HG02588 (cell line): ENCODE data around the gene PTPRN2.
"Not testable (repeated sequence)": the region's sequence is repeated elsewhere in the genome, so short reads cannot be mapped to it uniquely, and the experiment has no call there.

Experiments used
- ATAC-seq: cut with Tn5 transposase; IDR thresholded peaks from one replicate; pipeline ENCODE4 v1.9.1; 2021; ENCODE audit warnings: mild to moderate bottlenecking, moderate library complexity; ENCODE audit not compliant: unreplicated experiment

Gene PTPRN2

DNA sequence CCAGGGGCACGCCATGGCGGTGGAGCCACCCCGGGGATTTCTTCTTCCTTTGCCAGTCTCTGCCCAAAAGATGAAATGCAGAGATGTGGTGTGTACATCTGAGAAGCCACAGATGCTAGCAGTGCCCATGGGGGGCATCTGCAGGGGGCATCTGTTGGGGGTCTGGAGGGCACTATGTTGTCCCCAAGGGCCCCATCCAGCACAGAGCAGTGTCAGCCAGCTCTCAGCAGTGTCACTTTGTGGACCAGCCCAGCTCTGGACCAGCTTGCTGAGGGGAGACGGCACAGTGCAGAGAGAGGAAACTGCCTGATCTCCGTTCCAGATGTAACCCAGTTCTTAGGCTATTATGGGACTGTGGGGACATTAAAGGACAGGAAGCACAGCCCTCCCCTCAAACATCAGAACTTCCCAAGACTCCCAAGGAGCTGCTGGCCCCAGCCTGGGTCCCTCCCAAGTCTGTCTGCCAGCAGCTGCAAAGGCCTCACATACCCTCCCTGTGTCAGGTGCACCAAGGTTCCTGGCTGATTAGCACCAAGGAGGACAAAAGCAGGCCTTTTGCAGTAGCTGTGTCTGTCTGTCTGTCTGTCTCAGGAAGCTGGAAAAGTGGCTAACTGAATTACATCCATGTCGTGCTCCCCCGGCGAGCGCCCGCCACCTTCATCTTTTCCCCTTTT is 536.5 kb downstream of the PTPRN2 start:
- ATAC-seq: no peak

DNA sequence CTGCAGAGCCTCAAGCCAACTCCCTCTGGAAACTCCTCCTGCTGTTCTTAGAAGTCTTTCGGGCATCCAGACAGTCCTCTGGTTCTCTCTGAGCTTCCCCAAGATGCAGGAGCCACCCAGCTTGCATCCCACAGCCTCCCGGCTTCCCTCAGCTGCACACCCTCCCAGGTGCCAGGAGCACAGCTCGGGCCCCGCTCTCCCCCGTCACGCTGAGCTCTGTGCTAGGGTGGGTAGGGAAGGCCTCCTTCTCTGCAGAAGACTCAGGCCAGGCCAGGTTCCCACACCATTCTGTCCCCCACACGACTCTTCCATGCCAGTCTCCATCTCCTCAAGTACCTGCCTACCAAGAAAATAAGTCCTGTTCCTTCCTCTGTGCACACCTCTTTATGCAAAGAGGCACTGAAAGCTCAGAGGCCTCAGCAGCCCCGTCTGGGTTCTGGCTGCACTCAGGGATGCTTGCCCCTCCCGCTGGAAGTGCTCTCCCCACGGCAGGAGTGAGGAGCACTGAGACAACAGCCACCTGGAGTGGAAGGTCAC is 537.1 kb downstream of the PTPRN2 start:
- ATAC-seq: no peak

DNA sequence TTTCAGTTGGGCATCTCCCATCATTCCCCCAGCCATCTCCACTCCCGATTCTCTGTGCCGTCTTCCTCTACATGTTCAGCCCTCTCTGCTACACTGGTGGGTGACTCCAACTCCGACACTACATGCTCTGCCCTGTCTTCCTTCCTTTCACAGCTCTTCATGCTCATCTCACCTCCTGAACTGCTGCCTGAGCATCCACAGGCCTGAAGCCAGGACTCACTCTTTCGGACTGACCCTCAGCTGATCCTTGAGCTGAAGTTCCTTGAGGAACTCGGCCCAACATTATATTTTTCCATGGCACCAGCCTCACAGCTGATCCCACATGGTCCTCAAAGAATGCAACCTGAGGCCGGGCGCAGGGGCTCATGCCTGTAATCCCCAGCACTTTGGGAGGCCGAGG is 538.4 kb downstream of the PTPRN2 start:
- no peak for ATAC-seq

DNA sequence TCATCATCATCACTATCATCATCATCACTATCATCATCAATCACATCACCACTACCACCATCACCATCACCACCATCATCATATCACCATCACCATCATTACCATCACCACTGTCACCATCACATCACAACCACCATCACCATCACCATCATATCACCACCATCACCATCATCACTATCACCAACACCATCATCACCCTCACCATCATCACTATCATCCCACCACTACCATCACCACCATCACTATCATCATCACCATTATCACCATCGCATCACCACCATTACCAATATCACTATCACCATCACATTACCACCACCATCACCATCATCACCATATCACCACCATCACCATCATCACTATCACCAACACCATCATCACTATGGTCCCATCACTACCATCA is 539.1 kb downstream of the PTPRN2 start:
- no peak for ATAC-seq

- no peak for ATAC-seq
These were observed 540.1 kb downstream of the PTPRN2 start for GRCh38 chr7:158047391-158048059.

DNA sequence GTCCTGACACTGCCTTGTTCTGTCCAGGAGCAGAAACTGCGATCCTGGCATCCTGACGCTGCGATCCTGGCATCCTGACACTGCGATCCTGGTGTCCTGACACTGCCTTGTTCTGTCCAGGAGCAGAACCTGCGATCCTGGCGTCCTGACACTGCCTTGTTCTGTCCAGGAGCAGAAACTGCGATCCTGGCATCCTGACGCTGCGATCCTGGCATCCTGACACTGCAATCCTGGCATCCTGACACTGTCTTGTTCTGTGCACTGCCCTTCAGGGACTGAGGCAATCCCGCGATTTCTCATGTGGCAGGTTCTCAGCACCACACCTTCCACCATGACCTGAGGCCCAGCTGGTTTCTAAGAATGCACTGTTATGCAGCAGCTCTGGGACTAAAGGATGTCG is 541.4 kb downstream of the PTPRN2 start:
- ATAC-seq: not testable (repeated sequence)

- no peak for ATAC-seq
These were observed 543.2 kb downstream of the PTPRN2 start for GRCh38 chr7:158044482-158044823.

- ATAC-seq: no peak
These were observed 543.8 kb downstream of the PTPRN2 start for GRCh38 chr7:158043551-158044481.

DNA sequence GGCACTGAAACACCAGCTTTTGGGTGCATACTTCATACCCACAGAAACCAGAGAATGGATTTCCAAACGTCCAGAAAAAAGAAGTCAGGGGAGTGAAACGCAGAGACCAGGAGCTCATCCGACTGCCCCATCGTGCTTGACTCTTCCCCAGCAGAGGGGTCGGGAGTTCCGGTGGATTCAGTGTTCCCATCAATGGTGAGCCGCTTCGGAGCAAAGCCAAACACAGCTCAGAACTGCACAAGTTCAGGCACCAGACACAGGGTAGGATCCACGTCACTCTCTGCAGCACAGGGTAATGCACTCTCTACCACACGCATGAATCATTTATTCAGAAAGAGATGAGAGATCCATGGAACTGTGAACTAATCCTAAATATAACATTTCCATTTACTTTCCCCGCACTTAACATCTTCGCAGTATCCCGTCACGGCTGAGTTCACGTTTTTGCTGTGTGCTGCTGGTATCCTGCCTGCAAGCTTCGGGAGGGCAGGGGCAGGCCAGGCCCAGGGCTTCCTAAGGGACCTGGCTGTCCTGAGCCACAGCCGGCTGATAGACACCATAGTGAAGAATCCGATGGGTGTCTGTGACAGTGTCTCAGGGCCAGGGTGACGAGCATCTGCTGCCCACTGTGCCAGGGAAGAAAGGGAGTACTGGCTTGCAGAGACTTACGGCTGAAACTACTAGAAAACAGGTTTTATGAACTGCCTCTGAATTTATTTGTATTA is 545.3 kb downstream of the PTPRN2 start:
- no peak for ATAC-seq

DNA sequence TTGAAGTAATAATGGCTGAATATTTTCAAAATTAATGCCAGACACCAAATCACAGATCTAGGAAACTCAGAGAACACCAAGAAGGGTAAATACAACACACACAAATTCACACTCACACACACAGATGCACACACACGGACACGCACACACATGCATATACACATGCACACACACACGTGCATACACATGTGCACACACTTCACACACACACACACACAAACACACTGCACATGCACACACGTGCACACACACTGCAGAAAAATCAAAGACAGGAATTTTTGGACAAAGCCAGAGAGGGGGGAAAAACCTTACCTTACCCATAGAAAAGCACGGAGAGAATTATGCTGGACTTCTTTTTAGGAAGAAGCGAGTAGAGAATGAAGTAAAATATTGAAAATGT is 547.4 kb downstream of the PTPRN2 start:
- no peak for ATAC-seq

DNA sequence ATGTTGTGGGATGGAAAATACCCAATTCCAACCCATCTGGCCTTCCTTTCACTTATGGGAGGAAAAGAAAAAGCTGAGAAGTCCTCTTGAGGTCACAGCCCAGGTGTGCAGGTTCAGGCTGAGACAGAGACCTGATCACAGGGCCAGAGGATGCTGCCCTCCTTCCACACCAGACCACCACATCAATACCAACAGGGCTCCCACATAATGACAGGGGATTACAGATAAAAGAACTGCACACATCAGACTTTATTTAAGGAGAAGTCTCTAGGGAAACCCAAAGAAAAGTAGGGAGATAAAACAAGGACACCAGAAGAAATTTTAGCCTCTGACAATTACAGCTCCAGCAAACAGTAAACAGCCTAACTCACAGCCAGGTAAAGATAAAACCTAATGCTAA is 548.4 kb downstream of the PTPRN2 start:
- no peak for ATAC-seq

DNA sequence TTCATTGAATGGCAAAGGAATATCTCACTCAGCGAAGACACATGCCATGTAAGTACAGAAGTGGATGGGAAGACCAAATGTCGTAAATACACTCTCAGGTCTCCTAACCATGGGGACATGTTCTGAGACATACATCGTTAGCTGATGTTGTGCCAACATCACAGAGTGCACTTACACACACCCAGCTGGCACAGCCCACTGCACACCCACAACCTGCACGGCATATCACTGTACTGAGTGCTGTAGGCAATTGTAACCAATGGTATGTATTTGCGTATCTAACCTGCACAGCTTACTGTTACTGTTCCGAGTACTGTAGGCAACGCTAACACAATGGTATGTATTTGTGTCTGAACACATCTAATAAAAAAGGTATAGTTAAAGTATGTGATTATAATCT is 550.4 kb downstream of the PTPRN2 start:
- ATAC-seq: no peak

DNA sequence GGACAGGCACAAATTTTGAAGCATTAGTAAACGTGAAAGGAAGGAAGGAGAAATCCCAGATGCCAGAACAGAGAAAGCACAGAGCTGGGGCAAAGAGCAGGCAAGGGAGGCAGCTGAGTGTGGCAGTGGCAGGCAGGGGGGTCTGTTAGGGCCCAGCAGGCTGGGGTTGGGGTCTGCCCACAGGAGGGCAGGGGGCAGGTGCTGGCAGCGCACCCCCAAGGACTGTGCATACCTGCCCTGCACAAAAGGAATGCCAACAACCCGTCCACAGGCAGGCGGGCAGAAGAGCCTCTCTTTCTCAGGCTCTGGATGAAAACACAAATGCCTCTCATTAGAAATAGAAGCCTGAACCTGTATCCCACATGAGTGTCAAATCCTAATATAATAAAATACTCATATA is 552.3 kb downstream of the PTPRN2 start:
- ATAC-seq: no peak

GRCh38 chr7:158034571-158034970 is 553.1 kb downstream of the PTPRN2 start:
- no peak for ATAC-seq

DNA sequence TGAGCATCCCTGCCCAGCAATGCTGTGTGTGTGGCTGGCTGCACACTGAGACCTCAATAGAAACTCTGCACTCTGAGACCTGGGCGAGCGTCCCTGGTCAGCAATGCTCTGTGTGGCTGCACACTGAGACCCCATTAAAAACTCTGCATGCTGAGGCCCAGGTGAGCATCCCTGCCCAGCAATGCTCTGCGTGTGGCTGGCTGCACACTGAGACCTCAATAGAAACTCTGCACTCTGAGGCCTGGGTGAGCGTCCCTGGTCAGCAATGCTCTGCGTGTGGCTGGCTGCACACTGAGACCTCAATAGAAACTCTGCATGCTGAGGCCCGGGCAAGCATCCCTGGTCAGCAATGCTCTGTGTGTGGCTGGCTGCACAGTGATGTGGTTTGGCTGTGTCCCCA is 553.7 kb downstream of the PTPRN2 start:
- not testable (repeated sequence) for ATAC-seq

- no peak for ATAC-seq
These were observed 554.4 kb downstream of the PTPRN2 start for GRCh38 chr7:158033196-158033595.

DNA sequence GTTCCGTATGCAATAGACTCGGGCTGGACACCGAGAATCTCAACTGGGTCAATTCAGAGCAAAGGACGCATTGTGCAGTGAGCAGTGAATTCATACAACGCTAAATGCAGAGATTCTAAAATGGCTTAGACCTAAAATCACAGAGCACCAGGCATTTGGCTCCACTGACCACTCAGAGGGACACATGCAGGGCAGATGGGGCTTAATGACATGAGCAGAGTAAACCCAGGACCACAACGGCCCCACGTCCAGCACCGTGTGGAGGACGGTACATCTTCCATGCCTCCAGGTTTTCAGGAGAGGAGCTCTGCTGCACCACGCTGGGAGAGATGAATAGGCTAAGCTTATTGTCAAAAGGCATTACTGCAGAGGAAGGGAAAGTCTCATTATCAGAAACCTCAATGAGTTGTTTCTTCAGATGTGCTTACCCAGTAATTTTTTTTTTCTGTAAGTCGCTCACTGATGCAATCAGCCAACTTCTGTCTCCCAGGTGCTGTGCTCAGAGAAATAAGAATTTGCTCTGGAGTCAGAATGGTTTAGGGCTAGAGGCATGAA is 555.0 kb downstream of the PTPRN2 start:
- ATAC-seq: no peak

GRCh38 chr7:158031867-158032308 is 555.7 kb downstream of the PTPRN2 start:
- ATAC-seq: no peak

DNA sequence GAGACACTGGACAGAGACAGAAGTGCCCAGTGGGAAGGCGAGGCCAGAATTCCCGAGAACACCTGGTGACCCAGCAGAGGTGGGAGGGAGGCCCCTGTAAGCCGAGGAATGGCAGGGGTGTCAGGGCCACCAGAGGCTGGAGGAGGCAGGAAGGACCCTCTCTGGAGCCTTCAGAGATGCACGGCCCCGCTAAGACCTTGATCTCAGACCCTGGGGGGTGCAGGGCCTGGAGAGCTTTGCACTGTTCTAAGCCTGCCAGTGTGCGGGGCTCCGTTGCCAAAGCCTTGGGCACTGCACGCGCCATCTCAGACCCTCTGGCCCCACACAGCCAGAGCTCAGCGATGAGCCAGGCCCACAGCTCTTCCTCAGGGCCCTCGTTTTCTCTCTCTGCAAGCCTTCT is 557.1 kb downstream of the PTPRN2 start:
- ATAC-seq: no peak

- ATAC-seq: no peak
These were observed 557.6 kb downstream of the PTPRN2 start for GRCh38 chr7:158030071-158030470.

- ATAC-seq: no peak
These were observed 558.1 kb downstream of the PTPRN2 start for GRCh38 chr7:158029509-158029908.
